ELR (cell line): Measurements from ENCODE around the gene C13orf46.

Experiments
- DNase-seq: peaks from one replicate; pipeline ENCODE4 v3.0.0-alpha.2; 2015; ENCODE audit warnings: low read depth

Gene C13orf46

GRCh38 chr13:113938246-113938645 lies 35.6 kb downstream of the C13orf46 start:
- DNase-seq, result no peak

DNA sequence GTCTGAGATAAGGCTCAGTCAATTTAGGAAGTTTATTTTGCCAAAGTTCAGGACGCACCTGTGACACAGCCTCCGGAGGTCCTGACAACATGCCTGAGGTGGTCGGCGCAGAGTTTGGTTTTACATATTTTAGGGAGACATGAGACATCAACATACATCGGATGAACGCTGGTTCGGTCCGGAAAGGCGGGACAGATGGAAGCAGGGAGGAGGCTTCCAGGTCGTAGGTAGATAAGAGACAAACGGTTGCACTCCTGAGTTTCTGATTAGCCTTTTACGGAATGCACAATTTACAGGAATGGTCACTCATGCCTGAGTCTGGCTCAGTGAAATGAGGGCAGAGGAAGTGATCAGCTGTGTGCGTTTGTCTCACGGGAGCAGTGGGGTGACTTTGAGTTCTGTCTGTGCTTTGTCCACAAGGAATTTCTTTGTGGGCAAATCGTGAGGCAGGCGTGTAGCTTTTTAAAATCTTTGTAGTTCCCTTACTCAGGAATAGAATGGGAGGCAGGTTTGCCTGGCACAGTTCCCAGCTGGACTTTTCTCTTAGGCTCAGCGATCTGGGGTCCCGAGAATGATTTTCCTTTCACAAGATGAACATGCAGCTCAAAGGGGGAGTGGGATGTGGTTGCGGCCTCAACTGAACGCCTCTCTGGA lies 36.2 kb downstream of the C13orf46 start:
- no peak for DNase-seq

- DNase-seq, result no peak
These were observed 36.8 kb downstream of the C13orf46 start for GRCh38 chr13:113937073-113937472.

GRCh38 chr13:113936166-113936965 lies 37.5 kb downstream of the C13orf46 start:
- no peak for DNase-seq

GRCh38 chr13:113935001-113935844 lies 38.7 kb downstream of the C13orf46 start:
- DNase-seq, result no peak

GRCh38 chr13:113934576-113934975 lies 39.3 kb downstream of the C13orf46 start:
- no peak for DNase-seq

GRCh38 chr13:113933901-113934300 lies 40.0 kb downstream of the C13orf46 start:
- no peak for DNase-seq

- no peak for DNase-seq
These were observed 41.9 kb downstream of the C13orf46 start for GRCh38 chr13:113931841-113932459.

DNA sequence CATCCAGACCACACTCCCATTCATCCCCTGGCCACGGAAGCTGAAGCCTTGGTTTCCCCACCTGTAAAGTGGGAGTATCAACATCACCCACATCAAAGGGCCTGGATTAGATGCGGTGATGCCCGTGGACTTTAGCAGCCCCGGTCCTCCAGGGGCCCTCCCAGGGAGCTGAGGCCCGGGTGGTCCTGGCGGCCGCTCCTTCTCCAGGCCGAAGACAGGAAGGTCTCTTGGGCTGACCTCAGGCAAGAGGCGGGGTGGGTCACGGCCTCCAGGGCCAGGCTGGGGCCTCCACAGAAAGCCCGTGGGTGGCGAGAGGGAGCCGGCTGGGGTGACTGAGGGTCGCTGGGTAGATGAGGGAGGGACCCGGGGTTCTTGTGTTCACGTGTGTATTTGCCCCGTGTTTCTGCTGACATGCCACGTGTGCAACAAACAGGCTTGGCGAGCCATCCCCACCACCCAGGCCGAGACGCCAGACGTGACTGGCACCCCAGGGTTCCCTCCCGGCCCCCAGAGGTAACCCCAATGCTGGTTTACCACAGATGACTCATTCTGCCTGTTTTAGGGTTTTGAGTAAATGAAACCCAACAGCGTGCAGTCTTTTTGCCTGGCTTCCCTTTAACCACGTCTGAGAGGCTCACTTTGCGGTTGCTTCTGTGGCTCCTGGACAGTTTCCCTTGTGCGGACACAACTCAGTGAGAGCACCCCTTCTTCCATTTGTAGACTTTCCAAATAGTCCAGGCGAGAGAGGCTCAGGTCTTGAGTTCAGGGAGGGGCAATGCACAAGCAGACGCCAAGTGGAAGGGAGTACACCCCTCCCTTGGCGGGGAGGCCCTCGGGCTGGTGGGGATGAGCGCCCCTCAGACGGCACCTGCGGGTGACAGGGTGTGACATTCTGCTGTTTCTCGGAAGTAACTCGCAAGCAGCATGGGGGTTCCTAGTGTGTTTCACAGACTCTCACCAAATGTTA lies 42.9 kb downstream of the C13orf46 start:
- peak; percentile 57 for DNase-seq

DNA sequence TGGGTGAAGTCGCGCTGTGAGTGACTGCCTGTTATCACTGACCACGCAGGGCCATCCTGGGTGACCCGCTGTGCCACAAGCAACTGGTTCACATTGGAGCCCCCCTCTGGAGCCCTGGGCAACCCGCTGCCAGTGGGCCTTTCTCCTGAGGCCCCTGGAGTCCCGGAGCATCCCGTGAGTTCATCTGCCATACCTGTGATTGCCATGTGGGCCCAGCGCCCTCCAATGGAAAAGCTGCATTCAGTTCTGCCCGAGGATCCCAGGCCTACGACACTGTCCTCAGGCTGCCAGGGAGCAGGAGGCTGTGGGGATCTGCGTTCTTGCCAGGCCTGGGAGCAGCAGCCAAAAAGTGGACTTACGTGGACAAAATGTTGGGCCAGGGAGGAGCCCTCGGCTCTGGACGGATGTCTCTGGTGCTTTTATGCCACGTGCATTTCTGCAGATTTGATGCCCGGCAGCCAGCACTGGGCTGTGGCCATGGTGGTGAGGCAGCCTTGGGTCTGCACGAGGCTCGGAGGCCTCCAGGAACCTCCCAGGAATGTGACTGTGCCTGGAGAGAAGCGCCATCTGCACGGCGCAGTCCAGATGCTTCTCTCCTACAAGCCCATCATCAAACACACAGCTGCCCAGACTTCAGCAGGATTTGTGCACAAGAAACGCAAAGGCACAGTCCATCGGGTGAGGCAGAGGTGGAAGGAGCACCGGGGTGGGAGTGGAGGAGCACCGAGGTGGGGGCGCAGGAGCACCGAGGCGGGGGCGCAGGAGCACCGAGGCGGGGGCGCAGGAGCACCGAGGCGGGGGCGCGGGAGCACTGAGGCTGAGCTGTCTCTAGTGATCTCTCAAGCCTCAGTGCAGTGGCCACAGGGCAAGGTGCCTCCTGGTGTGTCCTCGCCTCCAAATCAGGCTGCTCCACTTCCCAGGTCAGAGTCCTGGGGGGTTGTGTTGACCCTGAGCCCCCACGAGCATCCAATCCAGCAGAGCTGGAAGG lies 44.0 kb downstream of the C13orf46 start:
- no peak for DNase-seq

GRCh38 chr13:113928685-113929627 lies 44.9 kb downstream of the C13orf46 start:
- peak; percentile 76 for DNase-seq

DNA sequence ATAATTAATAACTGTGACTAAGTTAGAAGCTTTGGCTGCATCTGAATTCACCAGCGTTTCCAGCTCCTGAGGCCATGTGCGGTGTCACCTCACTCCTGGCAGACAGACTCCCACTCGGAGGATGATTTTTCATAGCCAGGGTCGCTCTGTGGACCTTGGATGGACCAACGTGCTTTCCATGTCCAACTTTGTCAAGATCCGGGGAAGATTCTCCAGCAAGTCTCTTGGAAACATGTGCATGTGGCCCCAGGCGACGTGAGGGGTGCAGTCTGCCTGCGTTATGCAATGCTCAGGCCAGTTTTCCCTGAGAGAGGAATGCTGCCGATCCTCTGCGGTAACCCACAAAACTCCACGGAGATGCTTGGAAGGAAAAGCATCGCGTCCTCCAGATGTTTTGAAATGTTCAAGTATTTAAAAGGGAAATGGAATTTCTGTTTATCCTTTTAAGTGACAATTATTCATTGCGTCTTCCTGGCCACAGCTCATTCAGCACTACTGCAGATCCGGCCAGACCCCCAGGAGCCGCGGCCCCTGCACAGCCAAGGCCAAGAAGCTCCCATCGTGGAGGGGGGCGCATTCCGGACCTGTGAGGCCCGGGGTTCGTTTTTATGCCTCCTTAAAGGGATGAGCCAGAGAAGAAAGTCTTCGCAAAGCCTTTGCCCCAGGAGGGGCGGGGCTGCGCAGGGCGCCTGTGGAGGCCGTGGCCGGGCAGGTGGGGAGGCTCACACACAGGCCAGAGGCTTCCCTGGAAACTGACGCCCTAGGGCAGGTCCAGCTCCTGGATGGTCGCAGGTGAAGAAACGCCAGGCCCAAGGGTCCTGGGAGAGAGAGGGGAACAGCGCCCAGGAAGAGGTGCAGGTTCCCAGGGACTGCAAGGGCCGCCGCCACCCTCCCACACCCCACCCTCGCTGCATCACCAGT lies 46.0 kb downstream of the C13orf46 start:
- DNase-seq, result peak; percentile 99

DNA sequence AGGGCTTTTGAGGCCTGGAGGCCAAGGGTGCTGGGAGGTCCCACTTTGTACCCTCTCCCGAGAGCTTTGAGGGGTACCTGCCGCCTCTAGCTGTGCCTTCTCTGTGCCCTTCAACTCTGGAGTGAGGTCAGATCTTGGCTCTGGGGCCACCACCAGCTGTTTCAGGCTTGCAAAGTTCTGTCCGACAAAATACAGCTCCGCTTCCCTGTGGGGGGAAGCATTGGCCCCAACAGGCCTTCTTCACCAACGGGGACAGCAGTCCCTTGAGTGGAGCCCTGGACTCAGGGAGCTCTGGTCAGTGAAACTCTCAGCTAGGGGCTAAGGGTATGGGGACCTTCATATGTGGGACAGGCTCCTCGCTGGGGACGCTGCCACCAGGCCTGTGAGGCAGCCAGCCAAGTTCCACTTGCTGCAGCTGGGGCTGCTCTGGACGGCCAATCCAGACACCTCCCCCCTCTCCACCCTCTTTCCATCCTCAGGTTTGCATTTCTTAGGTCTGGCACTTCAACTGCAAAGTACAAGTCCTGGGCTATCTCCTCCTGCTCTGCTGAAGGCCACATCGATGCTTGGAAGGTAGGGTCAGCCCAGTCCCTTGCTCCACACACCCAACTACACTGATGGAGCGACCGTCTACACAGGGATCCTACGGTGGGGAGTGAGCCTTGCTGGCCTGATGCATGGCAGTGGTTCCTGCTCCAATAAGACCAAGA lies 46.8 kb downstream of the C13orf46 start:
- no peak for DNase-seq

DNA sequence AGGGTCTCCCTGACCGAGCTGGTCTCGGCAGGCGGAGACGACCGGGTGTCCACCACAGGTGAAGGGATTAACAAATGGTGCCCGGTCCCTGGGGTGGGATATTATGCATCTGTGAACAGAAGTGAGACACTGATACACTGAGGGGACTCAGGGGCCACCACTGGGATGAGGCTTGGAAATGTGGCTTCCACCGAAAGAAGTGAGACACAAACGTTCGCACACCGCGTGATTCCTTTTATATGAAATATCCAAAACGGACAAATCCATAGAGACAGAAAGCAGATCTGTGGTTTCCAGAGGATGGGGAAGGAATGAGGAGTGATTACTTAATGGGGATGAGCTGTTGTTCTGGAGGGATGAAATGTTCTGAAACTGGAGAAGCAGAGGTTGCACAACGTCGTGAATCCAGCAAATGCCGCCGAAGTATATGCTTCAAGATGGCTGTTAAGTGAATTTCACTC lies 47.5 kb downstream of the C13orf46 start:
- no peak for DNase-seq

DNA sequence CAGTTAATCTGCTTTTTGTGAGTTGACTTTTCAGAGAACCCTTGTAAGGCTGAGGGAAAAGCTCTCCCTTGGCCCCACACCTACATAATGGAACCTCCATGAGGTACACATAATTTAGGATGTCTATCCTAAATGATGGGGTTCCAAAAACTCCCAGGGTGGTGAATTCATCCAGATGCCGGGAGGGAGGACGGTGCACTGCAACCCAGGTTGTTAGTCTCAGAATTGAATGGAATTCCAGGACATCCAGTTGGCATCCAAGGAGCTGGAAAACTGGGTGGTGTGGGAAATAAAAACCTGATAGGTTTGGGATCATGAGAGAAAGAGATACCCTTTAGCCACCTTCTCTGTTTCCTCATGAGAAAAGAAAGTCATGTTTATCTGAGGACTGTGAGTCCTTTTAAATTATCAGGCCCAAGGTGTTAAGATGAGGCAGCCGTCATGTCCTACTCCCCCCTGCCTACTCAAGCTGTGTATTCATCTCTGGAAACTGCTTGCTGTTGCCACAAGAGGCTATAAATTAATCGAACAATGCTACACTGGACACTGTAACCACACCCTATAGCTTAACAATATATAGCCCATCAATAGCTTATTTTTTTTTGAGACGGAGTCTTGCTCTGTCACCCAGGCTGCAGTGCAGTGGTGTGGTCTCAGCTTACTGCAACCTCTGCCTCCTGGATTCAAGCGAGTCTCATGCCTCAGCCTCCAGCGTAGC lies 49.5 kb downstream of the C13orf46 start:
- DNase-seq, result no peak
